ENCODE measurements around the gene ARHGAP32.

The ARHGAP32 gene

DNA sequence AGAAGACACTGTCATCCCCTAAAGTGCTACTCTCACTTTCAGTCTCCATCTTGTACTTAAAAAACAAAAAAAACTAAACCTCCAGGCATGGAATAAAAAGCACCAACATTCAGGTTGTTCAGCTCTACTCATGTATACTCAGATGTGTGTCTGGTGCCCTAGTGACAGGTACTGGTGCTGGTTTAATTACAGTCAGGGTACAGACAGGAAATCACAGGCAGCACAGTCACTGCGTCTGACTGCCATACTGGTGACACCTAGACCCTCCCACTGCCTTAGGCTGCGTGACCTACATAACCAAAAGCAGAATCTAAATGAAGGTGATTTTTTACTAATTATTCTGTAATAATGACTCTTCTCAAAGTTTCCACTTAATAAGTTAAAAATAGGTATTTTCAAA is at the start of gene ARHGAP32:
Gene ARHGAP32, minus strand, starts transcription at position 176 of the 400 bp plus-strand sequence. Its CDS starts 127 bp downstream, at position 49.
- in situ Hi-C loops (cut with HindIII; ENCODE audit: low sequenced_read_pairs) = no loop called here

GRCh38 chr11:129239207-129239606 is 47.1 kb upstream of the ARHGAP32 start:
- in situ Hi-C loops (cut with HindIII; ENCODE audit: low sequenced_read_pairs) = no loop called here

DNA sequence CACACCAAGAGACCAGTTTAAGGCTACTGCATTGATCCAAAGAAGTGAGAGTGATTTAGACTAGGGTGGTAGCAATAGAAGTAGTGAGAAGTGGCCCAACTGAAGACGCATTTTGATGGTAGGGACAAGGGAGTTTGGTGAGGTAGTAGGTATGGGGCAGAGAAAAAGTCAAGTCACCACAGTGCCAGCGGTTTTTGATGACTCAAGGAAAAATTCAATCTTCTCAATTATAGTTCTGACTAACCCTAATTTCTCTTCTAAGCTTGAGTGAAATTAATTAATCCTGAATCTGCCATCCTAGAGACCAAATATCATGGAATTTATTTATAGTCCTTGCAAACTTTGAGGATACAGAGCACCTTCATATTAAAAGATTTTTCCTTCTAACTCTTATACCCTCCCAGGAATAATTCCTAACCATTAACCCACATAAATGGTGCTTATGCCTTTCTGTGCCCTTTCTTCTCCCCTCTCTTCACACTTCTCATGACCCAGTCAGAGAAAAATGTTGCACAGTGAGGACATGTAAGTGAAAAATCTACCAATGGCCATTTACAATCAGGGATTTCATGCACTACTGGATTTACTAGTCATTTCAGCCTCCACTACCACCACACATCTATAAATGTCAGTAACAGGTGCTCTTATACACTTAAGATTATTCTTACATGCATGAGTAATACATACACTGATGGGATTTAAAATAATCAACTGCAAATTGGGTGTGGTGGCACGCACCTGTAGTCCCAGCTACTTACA is 45.9 kb upstream of the ARHGAP32 start:
- in situ Hi-C loops (cut with HindIII; ENCODE audit: low sequenced_read_pairs) = no loop called here

- in situ Hi-C loops (cut with HindIII; ENCODE audit: low sequenced_read_pairs) = no loop called here
These were observed 45.3 kb upstream of the ARHGAP32 start for GRCh38 chr11:129237456-129237855.

GRCh38 chr11:129236850-129237249 is 44.7 kb upstream of the ARHGAP32 start:
- in situ Hi-C loops (cut with HindIII; ENCODE audit: low sequenced_read_pairs) = no loop called here

DNA sequence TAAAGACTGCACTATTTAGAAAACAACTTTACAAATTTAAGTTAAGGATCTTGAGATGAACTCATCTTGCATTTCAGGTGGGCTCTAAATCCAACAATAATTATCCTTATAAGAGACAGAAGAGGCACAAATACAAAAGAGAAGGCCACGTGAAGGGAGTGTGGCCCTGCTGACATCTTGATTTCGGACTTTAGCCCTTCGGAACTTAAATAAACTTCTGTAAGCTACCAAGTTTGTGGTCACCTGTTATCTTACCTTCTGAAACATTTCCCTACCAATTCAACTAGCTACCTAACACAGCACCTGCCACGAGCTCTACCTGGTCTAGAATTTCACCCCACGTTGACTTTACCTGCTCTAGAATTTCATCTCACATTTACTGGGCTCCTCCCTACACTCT is 42.9 kb upstream of the ARHGAP32 start:
- in situ Hi-C loops (cut with HindIII; ENCODE audit: low sequenced_read_pairs) = no loop called here

GRCh38 chr11:129230006-129230405 is 37.9 kb upstream of the ARHGAP32 start:
- in situ Hi-C loops (cut with HindIII; ENCODE audit: low sequenced_read_pairs) = no loop called here

- in situ Hi-C loops (cut with HindIII; ENCODE audit: low sequenced_read_pairs) = no loop called here
These were observed 34.2 kb upstream of the ARHGAP32 start for GRCh38 chr11:129226207-129226798.

DNA sequence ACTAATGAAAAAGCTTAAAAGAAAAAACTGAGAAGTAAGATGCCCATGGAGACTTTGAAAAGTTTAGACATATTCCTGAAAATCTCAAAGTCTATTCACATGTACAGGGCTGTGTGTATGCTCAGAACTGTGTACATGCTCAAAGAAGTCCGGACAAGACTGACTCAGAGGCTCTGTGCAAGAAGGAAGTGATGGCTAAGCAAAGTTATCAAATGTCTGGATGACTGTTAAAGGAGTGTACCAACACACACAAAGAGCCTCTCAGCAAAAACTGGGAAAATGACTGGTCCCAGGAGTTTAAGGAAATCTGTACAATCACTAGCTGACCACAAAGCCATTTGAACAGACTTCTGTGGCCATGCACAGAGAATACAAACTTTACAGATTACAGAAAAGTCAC is 33.1 kb upstream of the ARHGAP32 start:
- in situ Hi-C loops (cut with HindIII; ENCODE audit: low sequenced_read_pairs) = no loop called here

DNA sequence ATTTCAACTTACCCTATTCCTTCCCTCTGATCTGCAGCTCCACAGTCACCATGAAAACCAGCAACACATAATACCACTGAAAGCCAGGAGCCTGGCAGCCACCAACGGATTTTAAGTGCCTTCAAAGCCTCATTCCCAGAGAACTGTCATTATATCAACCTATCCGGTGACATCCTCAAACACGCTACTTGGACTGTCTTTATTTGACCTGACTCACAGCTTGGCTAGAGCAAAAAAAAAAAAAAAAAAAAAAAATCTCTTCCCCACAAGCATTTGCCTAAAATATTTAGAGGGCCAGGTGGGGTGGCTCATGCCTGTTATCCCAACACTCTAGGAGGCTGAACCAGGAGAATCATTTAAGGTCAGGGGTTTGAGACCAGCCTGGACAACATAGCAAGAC is 32.4 kb upstream of the ARHGAP32 start:
- in situ Hi-C loops (cut with HindIII; ENCODE audit: low sequenced_read_pairs) = no loop called here

GRCh38 chr11:129223701-129224149 is 31.6 kb upstream of the ARHGAP32 start:
- in situ Hi-C loops (cut with HindIII; ENCODE audit: low sequenced_read_pairs) = no loop called here

GRCh38 chr11:129223260-129223659 is 31.1 kb upstream of the ARHGAP32 start:
- in situ Hi-C loops (cut with HindIII; ENCODE audit: low sequenced_read_pairs) = no loop called here

DNA sequence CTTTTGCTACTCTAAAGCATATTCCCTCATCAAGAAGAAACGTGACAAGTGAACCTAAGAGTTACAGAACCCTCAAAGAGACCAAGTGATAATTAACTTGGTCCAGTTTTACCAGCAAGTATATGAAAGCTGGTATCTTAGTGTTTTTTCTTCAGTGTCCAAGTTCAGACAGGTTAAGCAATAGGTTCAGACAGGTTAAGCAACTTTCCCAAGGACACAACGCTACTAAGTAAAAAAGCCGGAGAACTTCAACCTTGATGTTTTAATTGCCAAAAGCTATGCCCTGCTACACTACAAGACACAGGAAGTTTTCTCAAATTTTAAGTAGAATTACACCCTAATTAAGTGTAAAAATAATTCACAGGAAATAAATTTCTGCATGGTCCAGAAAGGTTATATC is 30.0 kb upstream of the ARHGAP32 start:
- in situ Hi-C loops (cut with HindIII; ENCODE audit: low sequenced_read_pairs) = no loop called here

- in situ Hi-C loops (cut with HindIII; ENCODE audit: low sequenced_read_pairs) = no loop called here
These were observed 23.6 kb upstream of the ARHGAP32 start for GRCh38 chr11:129215506-129216245.

DNA sequence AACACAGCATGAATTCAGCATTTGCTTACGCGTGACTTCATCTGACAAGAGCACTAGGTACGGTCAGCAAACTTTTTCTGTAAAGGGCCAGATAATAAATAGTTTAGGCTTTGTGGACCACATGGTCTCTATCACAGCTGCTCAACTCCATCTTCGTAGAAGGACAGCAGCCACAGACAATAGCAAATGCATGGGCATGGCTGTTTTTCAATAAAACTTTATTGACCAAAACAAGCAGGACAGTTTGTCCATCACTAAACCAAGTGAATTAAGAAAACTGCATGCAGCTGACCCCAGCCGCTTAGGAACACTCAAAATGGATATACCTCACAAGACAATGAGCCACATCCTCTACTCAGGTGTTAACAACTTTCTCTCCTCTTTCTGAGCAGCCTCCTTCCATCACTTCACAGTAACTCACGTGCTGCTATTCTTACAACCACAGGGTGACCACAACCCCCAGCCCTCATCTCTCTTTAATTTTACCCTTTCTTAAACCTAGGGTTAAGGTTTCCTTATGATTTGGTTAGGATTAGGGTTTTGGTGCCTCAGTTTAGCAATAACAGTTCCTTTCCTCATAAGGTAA is 22.7 kb upstream of the ARHGAP32 start:
- in situ Hi-C loops (cut with HindIII; ENCODE audit: low sequenced_read_pairs) = no loop called here

DNA sequence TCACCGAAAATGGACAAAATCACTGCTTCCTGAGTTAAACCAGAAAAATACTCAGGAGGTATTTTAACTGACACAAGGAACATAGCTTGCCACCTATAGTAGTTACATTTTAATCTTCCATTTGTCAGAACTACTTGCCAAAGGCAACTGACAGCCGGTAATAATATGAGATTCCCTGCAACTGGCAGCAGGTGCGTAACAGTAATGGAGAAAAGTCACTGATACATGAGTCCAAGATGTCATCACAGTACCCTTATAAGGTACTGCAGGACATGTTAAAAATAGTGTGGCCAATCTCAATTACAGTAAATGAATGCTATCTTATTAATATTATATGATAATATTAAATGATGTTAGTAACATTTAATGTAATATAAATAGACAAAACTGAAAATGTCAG is 21.1 kb upstream of the ARHGAP32 start:
- in situ Hi-C loops (cut with HindIII; ENCODE audit: low sequenced_read_pairs) = no loop called here

GRCh38 chr11:129211397-129211796 is 19.3 kb upstream of the ARHGAP32 start:
- in situ Hi-C loops (cut with HindIII; ENCODE audit: low sequenced_read_pairs) = no loop called here

DNA sequence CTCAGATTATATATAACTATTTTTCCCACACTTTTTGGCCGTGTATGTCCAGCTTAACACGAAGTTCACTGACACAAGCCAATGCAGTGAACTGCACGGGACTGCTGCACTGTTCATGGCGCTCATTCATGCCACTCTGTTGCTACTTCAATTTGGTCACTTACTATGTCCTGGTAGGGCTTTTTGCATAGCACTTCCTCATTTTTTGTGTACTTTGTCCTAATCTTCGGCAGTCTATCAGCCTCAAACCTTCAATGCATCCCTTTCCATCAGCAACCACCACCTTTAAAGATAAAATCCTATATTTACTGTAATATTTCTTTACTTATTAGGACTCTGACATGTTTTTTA is 18.7 kb upstream of the ARHGAP32 start:
- in situ Hi-C loops (cut with HindIII; ENCODE audit: low sequenced_read_pairs) = no loop called here

DNA sequence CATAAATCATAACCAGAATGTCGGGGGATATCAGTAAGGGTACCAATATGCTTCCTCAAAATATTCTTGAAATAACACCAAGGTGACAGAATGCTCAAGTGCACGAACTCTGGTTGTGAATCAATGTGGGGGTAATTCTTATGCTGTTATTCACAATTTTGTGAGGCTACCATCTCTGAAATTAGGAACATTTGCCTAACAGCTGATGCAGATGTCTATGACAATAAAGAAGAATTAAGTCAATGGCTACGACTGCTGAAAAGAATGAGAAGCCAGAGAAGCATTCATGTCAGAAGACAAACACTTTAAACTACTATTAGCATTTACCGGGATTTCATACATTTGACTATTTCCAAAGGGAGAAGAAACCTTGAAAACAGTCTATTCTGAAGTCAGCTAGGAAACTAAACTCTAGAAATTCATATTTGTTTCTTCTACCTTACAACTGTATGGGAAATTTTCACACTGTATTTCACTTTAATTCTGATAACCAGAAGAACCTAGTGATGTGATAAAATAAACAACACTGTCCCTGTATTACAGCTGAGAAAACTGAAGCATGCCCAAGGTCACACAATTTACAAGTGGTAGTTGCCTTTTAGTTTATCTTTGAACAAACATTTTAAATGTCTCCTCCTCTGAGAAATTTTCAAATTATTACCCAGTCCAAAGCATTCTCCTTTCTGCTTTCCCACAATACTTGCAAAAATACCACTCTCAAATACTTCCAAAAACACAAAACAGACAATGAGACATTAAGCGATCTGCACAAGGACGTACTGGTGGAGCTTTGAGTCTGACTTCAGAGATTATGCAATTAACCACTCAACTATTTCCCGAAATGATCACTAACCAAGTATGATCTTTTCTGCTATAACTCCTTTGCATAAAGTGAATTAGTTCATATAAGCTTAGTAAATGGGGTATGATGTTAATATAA is 18.0 kb upstream of the ARHGAP32 start:
- in situ Hi-C loops (cut with HindIII; ENCODE audit: low sequenced_read_pairs) = no loop called here

GRCh38 chr11:129208863-129209262 is 16.7 kb upstream of the ARHGAP32 start:
- in situ Hi-C loops (cut with HindIII; ENCODE audit: low sequenced_read_pairs) = no loop called here

All from endothelial cell of hepatic sinusoid (primary cell).